GM21447 (cell line): ENCODE measurements around the gene RPS10.
A peak's percentile ranks its signal among the peaks of the same experiment; 100 is the strongest.
"Not testable (repeated sequence)": the region's sequence is repeated elsewhere in the genome, so short reads cannot be mapped to it uniquely, and the experiment has no call there.

ENCODE experiments used
- ATAC-seq: cut with Tn5 transposase; IDR thresholded peaks from one replicate; pipeline ENCODE4 v1.9.1; 2021; ENCODE audit not compliant: unreplicated experiment

The RPS10 gene

GRCh38 chr6:34393191-34393965, 32.5 kb downstream of the RPS10 start:
- no peak for ATAC-seq

GRCh38 chr6:34392497-34393190, 33.2 kb downstream of the RPS10 start, which contains the start of gene NUDT3:
Gene NUDT3 (minus strand): TSS chr6:34392669. CDS start chr6:34392362, 307 bp downstream.
- ATAC-seq: peak; percentile 74

- ATAC-seq: peak; percentile 29
These were observed 33.9 kb downstream of the RPS10 start for GRCh38 chr6:34391786-34392496.

GRCh38 chr6:34391473-34391785, 34.4 kb downstream of the RPS10 start:
- ATAC-seq: no peak

- ATAC-seq: no peak
These were observed 35.1 kb downstream of the RPS10 start for GRCh38 chr6:34390531-34391472.

- no peak for ATAC-seq
These were observed 36.8 kb downstream of the RPS10 start for GRCh38 chr6:34389034-34389433.

GRCh38 chr6:34388421-34388820, 37.4 kb downstream of the RPS10 start:
- no peak for ATAC-seq

GRCh38 chr6:34386316-34387137, 39.3 kb downstream of the RPS10 start:
- ATAC-seq: no peak

GRCh38 chr6:34385793-34386195, 40.1 kb downstream of the RPS10 start:
- no peak for ATAC-seq

GRCh38 chr6:34384321-34385153, 41.3 kb downstream of the RPS10 start:
- ATAC-seq: no peak

GRCh38 chr6:34383656-34384320, 42.1 kb downstream of the RPS10 start:
- ATAC-seq: no peak

GRCh38 chr6:34383161-34383631, 42.7 kb downstream of the RPS10 start:
- ATAC-seq: no peak

- ATAC-seq: no peak
These were observed 44.8 kb downstream of the RPS10 start for GRCh38 chr6:34381081-34381480.

GRCh38 chr6:34378470-34378869, 47.4 kb downstream of the RPS10 start:
- no peak for ATAC-seq

- ATAC-seq: no peak
These were observed 47.9 kb downstream of the RPS10 start for GRCh38 chr6:34377984-34378383.

- not testable (repeated sequence) for ATAC-seq
These were observed 48.3 kb downstream of the RPS10 start for GRCh38 chr6:34377571-34377970.

GRCh38 chr6:34375833-34376232, 50.0 kb downstream of the RPS10 start:
- ATAC-seq: no peak

- no peak for ATAC-seq
These were observed 51.4 kb downstream of the RPS10 start for GRCh38 chr6:34374508-34374907.
